SKM-1 treated with dmso at 0.1 percent for 144 hours (cell line): ENCODE results near the gene RAD21L1.

ENCODE experiments used
- DNase-seq: peaks from one replicate; lab custom pipeline; 2025; ENCODE audit not compliant: unreplicated experiment; lab: John Stamatoyannopoulos, UW

RAD21L1 gene

DNA sequence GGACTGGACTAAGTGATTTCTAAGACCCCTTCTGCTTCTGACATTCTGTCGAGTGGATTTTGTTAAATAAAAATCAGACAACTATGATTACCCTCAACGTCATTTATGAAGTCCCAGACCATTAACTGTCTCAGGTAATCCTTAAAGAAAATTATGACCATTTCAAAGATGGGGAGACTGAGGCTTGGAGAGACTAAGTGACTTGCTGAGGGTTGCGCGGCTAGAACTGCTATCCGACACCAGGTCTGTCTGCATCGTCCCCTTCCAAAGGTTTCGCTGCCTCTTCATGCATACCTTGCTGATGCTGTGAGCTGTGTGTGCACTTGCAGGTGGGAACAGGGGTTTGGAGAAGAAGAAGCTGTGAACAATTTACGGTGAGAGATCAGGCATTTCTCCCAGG lies 43.4 kb downstream of the RAD21L1 start:
- DNase-seq = no peak

DNA sequence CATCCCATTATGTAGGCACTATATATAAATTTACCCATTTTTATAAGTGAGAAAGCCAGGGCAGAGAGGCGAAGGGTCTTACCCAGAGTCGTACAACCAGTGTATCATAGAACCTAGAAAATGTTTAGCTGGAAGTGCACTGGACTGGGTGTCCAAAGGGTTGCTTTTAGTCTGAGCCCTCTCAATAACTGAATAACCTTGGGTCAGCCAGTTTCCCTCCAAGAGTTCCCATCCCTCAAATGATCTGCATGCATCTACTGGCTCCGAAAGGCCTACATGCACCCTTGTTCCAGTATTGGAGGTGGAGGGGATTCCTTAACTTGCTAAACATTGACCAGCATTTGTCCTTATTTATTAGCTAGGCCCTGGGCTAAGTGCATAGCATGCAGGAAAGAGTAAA lies 44.0 kb downstream of the RAD21L1 start:
- DNase-seq = no peak

DNA sequence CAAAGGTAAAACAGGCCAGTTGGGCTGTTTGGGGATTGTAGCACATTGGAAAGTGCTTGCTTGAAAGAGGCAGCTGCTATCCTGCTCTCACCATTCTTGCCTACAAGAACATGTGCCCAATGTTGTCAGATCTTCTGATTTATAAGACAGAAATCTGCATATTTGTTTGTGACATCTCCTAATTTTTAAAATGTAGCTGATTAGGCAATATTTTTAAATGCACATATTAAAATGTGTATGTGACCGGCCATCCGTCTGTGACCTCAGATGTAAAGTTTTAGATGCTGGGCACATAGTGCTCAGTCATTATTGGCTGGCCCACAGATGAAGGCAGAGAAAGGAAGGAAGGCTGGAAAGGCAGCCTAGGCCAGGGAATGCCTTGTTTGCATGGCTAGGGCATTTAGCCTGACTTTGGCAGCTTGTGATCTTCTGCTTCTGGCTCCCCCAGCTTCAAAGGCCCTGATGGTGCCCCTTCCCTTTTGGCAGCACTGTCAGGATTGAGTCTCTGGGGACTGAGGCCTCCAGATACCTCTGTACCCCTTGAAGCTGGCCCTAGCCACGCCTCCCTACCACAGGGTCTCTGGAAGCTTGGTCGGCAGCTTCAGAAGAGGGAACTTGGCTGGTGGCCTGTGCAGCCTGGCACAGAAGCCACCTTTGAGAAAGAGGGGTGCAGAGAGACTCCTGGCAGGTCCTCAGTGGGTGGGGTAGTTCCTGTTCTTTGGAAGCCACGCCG lies 46.7 kb downstream of the RAD21L1 start:
- DNase-seq = no peak

DNA sequence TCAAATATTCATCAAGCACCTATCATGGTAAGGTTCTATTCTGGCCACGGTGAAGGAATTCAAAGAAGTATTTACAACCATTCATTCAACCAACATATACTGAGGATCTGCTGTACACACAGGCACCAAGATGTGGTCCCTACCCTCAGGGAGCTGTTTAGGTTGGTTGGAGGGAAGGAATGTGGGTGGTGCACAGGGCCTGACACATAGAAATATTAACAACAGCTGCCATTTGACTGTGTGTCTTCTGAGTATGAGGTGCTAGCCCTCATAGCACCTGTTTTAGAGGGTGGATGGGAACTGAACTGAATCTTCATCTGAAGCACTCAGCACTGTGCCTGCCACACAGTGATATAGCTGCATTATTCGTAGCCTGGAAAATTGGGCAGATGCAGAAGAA lies 47.5 kb downstream of the RAD21L1 start:
- no peak for DNase-seq

DNA sequence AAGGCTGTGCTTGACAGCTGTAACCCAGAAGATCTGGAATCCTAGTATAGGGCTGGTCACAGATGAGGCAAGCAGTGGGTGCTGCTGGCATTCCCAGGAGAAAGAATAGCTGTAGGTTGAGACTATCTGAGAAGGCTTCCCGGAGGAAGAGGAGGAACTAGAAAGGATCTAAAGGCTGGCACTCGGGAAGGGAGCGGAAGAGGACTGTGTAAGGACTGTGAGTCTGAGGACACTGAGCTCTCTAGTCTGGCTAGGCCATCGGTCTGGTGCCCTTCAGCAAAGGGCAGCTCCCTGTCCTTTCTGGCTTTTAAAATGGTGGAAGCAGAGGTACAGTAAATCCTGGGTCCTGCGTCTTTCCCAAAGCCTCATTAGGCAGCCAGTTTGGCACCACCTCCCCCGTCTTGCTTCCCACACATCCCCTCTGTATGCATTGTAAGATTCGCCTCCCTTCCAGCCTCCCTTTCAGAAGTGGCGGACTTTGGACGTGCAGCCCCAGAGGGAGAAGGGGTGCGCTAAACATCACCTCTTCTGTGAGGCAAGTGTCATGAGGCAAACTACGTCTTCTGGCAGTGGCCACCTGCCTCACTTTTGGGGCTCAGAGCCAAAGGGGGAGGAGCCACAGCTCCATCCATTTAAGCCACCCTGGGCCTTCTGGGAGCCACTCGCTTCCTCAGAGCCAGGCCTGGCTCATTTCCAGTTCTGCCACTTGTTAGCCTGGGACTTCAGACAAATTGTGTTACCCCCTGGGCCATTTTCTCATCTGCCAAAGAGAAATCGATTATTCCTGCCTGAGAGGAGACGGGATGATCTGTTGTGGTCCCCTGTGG lies 48.9 kb downstream of the RAD21L1 start:
- DNase-seq = no peak

DNA sequence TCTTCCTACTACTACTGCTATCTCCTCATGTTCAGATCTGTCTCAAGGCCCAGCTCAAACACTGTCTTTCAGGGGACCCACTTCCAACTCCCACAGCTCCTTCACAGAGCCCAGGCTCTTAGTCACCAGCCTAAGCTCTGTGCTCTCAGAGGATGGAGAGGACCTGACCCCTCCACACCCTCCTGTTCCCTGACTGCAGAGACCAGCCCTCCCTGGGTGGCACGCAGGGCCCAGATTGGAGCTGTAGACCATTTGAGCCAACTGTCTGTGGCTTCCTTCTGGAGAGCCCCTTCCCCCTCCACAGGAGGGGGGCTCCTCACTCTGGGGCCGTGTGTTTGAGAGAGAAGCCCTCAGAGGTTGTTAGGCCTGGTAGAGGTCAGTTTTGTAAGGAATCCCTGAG lies 50.1 kb downstream of the RAD21L1 start:
- DNase-seq = no peak

DNA sequence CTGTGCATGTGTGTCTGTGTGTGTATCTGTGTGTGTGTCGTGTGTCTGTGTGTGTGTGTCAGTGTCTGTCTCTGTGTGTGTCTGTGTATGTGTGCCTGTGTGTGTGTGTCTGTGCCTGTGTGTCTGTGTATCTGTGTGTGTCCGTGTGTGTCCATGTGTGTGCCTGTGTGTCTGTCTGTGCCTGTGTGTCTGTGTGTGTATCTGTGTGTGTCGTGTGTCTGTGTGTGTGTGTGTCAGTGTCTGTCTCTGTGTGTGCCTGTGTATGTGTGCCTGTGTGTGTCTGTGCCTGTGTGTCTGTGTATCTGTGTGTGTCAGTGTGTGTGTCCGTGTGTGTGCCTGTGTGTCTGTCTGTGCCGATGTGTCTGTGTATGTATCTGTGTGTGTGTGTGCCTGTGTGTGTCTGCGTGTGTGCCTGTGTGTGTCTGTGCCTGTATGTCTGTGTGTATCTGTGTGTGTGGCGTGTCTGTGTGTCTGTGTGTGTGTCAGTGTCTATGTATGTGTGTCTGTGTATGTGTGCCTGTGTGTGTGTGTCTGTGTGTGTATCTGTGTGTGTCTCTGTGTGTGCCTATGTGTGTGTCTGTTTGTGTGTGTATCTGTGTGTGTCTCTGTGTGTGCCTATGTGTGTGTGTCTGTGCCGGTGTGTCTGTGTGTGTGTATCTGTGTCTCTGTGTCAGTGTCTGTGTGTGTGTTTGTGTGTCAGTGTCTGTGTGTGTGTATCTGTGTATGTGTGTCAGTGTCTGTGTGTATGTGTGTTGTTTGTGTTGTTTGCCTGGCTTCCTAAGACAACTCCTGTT lies 51.9 kb downstream of the RAD21L1 start:
- no peak for DNase-seq

DNA sequence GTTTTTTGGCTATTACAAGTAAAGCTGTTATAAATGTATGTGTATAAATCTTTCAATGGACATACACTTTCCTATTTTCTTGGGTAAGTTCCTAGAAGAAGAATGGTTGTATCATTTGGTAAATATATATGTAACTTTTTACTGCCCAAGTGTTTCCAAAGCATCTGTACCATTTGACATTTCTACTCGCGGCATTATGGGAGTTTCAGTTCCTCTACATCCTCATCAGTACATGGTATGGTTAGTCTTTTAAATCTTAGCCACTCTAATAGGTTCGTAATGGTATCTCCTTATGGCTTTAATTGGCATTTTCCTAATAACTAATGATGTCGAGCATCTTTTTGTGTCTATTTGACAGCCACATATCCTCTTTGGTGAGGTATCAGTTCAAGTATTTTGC lies 53.1 kb downstream of the RAD21L1 start:
- DNase-seq = no peak

DNA sequence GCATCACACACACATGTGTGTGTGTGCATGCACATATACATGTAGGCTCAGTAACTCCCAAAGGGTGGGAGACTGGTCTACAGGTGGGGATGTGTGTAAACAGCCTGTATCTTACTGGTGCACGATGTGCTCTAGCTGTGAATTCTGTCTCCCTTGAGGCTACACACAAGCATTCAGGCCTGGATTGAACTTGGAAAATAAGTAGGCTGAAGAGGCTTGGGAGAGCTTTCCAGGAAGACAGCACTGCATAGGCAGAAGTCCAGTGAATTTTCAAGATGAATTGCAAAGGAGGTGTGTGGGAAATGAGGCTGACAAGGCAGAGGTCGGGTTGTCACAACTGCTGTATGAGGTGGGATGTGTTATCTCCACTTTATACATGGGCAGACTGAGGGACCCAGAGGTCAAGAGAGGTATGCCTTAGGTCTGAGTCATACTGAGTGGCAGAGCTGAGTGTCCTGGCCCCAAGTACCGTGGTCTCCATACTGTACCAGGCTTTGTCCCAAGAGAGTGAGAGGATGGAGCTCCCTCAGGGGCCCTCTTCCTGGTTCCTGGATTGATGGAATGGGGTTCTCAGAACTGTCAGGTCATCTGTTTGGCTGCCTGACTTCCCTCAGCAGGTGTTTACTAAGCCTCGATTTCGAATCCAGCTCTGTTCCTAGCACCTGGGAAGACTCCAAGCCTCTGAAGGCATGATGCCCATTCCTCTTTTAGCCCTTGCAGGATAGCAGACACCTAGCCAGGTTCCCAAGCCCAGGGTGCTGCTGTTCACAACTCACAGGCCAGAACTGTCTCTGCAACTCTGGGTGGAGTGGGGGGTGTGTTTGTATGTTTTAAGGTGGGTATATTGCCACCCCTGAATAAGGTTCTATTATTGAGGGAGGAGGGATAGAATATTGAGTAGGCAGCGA lies 54.6 kb downstream of the RAD21L1 start:
- DNase-seq = no peak

DNA sequence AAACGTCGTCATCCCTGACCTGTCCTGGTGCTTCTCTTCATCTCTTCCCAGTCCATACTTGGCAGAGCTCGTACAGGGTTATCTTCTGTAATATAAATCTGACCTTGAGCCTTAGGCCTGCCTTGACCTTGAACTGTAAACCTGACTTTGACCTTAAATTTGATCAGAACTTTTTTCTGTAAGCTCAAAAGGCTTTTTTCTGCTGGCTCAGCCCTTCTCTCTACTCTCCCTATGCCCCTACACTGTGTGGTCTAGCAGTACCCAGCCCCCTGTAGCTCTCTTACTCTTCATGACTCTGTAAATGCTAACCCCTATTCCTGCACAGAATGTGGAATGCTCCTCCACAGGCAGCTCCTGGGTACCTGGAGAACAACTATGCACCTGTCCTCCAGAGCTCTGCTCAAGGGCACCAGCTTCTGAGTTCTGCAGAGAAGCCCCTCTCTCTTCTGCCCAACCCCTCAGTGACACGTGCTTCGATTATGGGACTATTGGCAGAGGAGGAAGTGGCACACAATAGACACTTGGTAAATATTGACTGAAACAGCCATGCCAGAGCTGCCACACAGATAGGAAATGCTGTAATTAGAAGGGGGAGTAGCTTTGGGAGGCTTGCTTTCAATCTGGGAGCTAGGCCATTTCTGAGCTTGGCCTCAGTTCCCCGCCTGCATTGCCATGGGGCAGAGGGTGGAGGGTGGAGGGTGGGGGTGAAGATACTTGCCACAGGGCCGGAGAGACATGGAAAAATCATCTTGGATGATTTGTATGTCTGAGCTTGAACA lies 55.6 kb downstream of the RAD21L1 start:
- no peak for DNase-seq

DNA sequence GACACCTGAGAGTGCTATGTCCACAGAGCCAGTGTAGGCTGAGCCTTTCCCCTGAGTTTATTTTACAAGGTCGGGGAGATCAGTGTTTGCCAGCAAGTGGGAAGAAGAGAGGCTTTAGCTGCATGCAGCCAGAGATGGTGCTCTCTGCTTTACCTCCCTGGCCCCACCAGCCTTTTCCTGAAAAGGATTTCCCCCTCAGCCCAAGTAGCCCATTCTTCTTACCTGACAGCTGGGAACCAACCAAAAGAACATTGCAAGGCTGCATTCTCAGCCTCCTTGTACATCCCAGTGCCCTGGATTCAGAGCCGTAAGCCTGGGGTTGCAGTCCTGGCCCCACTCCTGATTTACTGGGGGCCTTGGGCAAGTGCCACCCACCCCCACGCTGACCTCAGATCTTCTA lies 57.1 kb downstream of the RAD21L1 start:
- DNase-seq = no peak

DNA sequence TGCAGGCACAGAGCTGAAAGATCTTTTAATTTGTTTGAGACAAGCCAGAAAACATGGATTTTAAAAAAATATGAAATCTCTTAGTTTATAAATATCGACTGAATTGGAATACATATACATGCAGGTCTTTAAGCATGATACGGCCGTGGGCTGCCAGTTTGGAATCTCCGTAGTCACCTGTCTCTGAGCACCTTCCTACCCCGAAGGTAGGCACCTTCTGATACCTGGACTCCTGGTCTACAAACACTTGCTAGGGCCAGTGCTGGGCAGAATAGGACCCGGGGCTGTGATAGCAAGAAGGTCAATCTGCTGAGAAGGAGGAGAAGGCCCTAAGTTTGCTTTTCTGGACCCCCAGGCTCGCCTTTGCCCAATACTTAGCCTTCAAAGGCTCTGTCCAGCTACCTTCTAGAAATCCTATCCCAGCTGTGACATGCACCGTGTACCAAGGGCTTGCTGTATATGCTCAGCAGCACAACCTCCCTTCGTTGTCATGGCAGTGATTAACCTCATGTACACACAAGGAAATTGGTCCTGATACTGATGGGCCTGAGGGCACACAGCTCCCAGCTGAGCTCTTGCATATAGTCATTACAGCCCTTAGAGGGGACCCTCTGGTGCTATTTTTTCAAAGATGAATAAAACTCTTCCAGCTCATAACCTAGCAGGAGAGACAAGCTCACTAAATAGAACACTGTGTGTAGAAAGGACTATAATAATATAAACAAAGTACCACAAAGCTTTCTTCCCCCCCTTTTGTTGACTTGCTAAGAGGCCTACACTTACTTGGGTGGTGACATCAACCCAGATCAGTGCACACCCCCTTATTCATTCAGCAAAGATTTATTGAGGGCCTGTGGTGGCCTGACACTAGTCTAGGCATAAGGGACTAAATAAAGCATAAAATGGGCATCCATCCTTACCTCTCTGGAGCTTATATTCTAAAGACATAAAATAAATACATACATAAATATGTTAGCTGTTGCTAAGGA lies 58.0 kb downstream of the RAD21L1 start:
- no peak for DNase-seq

DNA sequence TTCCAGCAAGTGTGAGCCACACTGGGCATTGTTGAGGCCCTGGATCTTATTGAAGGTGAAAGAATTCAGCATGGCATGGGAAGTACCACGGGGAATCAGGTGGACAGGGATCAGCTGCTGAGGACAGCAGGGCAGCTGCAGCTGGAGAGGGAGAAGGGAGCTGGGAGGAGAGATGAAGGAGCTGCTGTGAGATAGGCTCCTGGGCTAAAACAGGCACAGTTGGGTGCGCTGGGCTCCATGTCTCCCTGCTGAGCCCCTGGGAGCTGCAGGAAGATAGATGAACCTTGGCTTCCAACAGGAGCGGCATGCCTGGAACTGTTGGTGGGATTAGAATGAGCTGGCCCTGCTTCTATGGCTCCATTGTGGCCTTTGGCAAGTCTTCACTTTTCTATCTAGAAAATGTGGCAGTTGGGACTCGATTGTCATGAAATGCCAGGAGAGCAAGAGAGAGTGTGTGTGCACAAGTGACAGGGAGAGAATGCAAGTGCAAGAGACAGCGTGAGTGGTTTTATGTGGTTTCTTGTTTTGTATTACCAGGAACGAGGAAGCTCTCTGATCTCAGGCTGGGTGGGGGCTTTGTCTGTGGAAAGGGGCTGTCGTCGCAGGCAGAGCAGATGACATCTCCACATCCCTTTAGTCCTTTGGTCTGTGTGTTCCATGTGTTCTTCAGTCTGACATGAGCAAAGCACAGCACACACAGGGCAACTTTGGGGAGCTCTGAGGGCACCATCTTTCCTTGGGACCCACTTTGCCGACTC lies 60.6 kb downstream of the RAD21L1 start:
- DNase-seq = no peak

DNA sequence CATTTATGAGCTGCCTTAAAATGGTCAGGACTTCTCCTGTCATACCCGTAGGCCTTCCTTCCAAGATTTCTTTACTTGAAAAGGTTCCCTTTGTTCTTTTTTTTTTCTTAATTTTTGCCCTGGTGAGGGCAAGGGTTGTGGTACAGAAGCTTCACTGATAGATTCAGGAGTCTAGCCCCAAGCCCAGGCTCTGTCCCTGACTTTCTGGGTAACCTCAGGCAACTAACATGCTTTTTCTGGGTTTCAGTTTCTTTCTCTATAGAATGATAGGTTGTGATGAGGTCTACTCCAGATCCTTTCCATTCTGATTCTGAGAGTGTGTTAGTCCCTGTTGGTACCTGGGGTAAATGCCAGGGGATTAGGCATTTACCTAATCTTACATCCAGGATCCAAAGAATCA lies 61.5 kb downstream of the RAD21L1 start:
- no peak for DNase-seq

DNA sequence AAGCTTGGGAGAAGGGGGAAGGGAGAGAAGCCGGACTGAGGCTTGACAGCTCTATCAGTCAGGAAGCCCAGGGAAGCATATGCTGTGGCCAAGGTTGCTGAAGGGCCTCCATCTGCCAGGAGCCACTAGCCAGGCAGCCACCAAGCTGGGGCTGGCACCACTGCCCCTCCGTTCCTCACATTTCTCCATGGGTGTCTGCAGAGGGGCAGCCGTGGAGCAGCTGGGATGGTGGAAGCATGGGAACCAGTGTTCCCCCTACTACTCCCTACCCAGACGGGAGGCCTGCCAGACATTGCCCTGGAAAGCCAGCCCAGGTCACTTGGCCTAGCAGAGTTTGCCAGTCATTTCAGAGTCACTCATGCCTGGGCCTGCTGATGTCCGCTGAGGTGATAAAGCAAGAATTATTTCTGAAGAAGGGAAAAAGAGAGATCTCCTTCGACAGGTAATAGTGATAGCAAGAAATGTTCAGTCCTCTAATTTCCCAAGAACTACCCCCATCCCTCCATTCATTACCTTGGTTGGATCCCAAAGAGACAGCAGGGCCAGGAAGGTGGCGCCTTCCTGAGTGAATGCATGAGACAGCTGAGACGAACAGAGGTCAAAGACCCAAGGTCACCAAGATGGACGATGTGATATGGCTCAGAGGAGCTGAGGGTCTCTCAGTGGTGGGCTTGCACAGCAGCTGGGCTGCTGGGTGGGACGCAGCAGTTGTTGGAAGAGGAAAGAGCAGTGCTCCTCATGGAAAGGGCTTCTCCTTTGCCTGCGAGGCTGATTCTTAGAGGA lies 62.1 kb downstream of the RAD21L1 start:
- no peak for DNase-seq

DNA sequence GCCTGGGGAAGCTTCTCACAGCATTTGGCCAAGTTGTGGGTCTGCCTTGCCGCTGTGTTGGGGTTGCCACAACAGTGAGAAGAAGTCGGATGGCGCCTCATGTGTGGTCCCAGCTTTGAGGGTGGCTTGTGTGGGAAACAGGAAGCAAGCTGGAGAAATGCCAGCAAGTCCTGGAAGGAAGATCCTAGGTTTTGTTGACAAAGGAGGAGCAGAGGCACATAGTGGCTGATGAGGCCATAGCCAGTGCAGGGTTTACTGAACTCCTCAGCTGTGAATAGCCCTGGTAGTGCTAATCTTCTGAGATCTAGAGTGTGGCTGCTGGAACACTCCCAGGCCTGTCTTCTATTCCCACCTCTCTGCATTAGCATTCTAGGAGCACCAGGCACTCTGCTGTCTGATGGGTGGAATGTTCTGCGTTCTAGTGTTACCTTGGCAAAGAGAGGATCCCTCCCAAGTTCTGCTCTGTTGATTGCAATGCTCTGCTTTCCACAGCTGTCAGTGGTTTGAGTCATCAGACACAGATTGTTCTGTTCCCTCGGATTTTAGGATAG lies 65.4 kb downstream of the RAD21L1 start:
- no peak for DNase-seq

DNA sequence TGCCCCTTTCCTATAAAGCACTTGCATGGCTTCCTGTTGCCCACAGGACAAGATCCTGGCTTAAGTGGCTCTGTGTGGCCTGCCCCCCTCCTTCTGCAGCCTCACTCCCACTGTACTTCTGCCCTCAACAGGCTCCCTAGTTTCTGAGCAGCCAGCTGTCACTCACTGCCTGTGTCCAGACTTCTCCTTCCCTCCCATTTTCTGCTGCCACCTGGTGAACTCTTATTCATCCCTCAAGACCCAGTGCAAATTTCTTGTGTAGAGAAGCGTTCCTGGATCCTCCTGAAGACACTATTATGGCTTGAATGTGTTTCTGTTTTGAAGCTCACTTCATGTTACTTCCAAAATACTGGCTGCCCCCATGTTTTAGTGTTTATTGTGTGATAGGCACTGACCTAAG lies 66.8 kb downstream of the RAD21L1 start:
- DNase-seq = no peak
